HEK293T (cell line): Measurements from ENCODE around the gene PAQR6.

Experiments used
- ARNT ChIP-seq: fragments of 450-650 bp; IDR thresholded peaks from 2 replicates; pipeline ENCODE4 v1.6.1; 2017; ENCODE audit warnings: mild to moderate bottlenecking
- BHLHE40 ChIP-seq: fragments of 450-650 bp; IDR thresholded peaks from 2 replicates; pipeline ENCODE4 v1.6.1; 2016; ENCODE audit warnings: mild to moderate bottlenecking, moderate library complexity, borderline replicate concordance
- ELF4 ChIP-seq: fragments of 450-650 bp; IDR thresholded peaks from 2 replicates; pipeline ENCODE4 v1.6.1; 2017; ENCODE audit warnings: antibody characterized with exemption
- FOXK2 ChIP-seq: fragments of 450-650 bp; IDR thresholded peaks from 2 replicates; pipeline ENCODE4 v1.6.1; 2016; ENCODE audit warnings: mild to moderate bottlenecking
- FOXM1 ChIP-seq: fragments of 450-650 bp; IDR thresholded peaks from 2 replicates; pipeline ENCODE4 v1.6.1; 2017; ENCODE audit warnings: mild to moderate bottlenecking, borderline replicate concordance
- SUZ12 ChIP-seq: fragments of 450-650 bp; IDR thresholded peaks from 2 replicates; pipeline ENCODE4 v1.6.1; 2016; ENCODE audit warnings: mild to moderate bottlenecking
- TARDBP ChIP-seq: fragments of 450-650 bp; IDR thresholded peaks from 2 replicates; pipeline ENCODE4 v1.6.1; 2016
- ZNF384 ChIP-seq: fragments of 450-650 bp; IDR thresholded peaks from 2 replicates; pipeline ENCODE4 v1.6.1; 2016

GRCh38 chr1:156266051-156266450 is 18.2 kb upstream of the PAQR6 start:
- TF ChIP-seq ELF4 (no peak), FOXK2 (no peak), ARNT (no peak), FOXM1 (no peak), TARDBP (no peak), BHLHE40 (no peak), ZNF384 (no peak), SUZ12 (no peak)
